Natural killer cell (primary cell): ENCODE measurements around the gene LSAMP. TPM values are rescaled to one million over a fixed set of nuclear protein-coding genes. Genes with fewer than 3 reads are reported as not detected.

ENCODE experiments used
- ATAC-seq, 3 donors: fragments of 150-1000 bp in 2 of 3; fragments of 200-7000 bp in 1 of 3; cut with Tn5 transposase; 1 replicate in 1 of 3; 2 replicates in 2 of 3; pipeline ENCODE4 v1.10.0; 2021; ENCODE audit warnings: mild to moderate bottlenecking in 2 of 3, moderate library complexity in 2 of 3
- DNase-seq, 2 donors: peaks; one replicate each; pipeline versions ENCODE4 v3.0.0 to v3.0.0-alpha.2; 2013 to 2021; ENCODE audit warnings: mixed read lengths in 1 of 2
- H3K27ac ChIP-seq: one replicate; pipeline ENCODE4 v1.5.1; 2013; ENCODE audit warnings: mild to moderate bottlenecking, low read length
- H3K27me3 ChIP-seq: one replicate; pipeline ENCODE4 v1.6.1; 2013; ENCODE audit warnings: low read length; ENCODE audit not compliant: control insufficient read depth, insufficient read depth
- H3K36me3 ChIP-seq: one replicate; pipeline ENCODE4 v1.6.1; 2013; ENCODE audit warnings: low read length; ENCODE audit not compliant: control insufficient read depth, insufficient read depth
- H3K4me1 ChIP-seq: one replicate; pipeline ENCODE4 v1.6.1; 2013; ENCODE audit warnings: low read length; ENCODE audit not compliant: control insufficient read depth, insufficient read depth
- H3K4me3 ChIP-seq: one replicate; pipeline ENCODE4 v1.5.1; 2013; ENCODE audit warnings: low read length
- H3K9me3 ChIP-seq: one replicate; pipeline ENCODE4 v1.6.1; 2013; ENCODE audit warnings: low read length; ENCODE audit not compliant: control insufficient read depth, insufficient read depth
- H3K27ac Mint-ChIP-seq, 2 donors: one replicate each; pipeline ENCODE4 v1.8.0; 2022; ENCODE audit warnings: mild to moderate bottlenecking in 2 of 2, mixed read lengths in 2 of 2, moderate library complexity in 1 of 2
- H3K27me3 Mint-ChIP-seq, 2 donors: one replicate each; pipeline ENCODE4 v1.8.0; 2022; ENCODE audit warnings: low read depth in 2 of 2, mixed read lengths in 2 of 2
- H3K36me3 Mint-ChIP-seq: one replicate; pipeline ENCODE4 v1.8.0; 2022; ENCODE audit warnings: mixed read lengths
- H3K4me1 Mint-ChIP-seq, 2 donors: one replicate each; pipeline ENCODE4 v1.8.0; 2022; ENCODE audit warnings: mixed read lengths in 2 of 2
- H3K4me3 Mint-ChIP-seq: one replicate; pipeline ENCODE4 v1.8.0; 2022; ENCODE audit warnings: mild to moderate bottlenecking, moderate library complexity, mixed read lengths
- H3K9me3 Mint-ChIP-seq, 2 donors: one replicate each; pipeline ENCODE4 v1.8.0; 2022; ENCODE audit warnings: mixed read lengths in 2 of 2
- CTCF ChIP-seq: fragments of 200-600 bp; IDR thresholded peaks from one replicate; pipeline ENCODE4 v1.8.0; 2022; ENCODE audit warnings: antibody characterized with exemption
- WGBS: methylation state at CpG from one replicate; pipeline ENCODE4 v1.1.7; 2013; ENCODE audit warnings: missing lambda C conversion rate; ENCODE audit not compliant: insufficient coverage; 5-methylcytosine and 5-hydroxymethylcytosine counted together
- intact Hi-C: fragments of 100-400 bp; cut with micrococcal nuclease; formaldehyde crosslinking; loops from one replicate; pipeline ENCODE4 v1.14.2; 2022
- total RNA-seq, 4 donors: library from RNA; stranded (reverse); fragments of 120-200 nt in 1 of 4; gene quantifications; one replicate each; pipeline versions ENCODE4 v1.2.3 to v1.2.4, GENCODE V29; 2013 to 2022

Gene LSAMP
- total RNA-seq, 3 donors from 2014 or later (not counting 1 experiment from before 2014, with no cell fraction given), result not detected

DNA sequence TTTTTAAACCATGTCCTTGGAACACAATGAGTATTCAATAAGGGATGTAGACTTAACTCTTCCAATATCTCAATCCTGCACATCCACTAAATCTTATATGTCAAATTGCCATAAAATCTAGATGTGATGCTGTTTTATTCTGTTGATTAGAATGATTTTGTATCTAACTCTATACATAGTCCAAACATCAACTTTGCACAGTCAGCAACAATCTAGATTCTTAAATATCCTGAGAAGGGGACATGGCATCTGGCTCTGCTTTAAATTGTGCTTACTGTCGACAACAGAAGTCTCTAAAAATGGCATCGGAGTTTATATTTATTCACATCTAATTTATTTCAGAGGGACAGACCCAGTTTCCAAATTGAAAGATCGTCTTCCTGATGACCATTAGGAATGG, 545.8 kb downstream of the LSAMP start:
- H3K36me3 ChIP-seq, result no peaks in the 10 kb centered on the region
- H3K4me1 ChIP-seq, result no peaks in the 10 kb centered on the region
- H3K27ac ChIP-seq, result no peak overlapping the region
- H3K9me3 ChIP-seq, result no peaks in the 10 kb centered on the region
- no peaks in the 10 kb centered on the region for H3K27me3 ChIP-seq
- no peak overlapping the region for H3K4me3 ChIP-seq
- peaks cover 0 to 4% of the 10 kb centered on the region in 2 donors for H3K9me3 Mint-ChIP-seq
- no peaks in the 10 kb centered on the region for H3K4me1 Mint-ChIP-seq
- TF ChIP-seq CTCF, result no peak
- 100% methylated on average over 2 of the region's 3 CpGs for WGBS
- DNase-seq, result no peak
- no peaks in the 10 kb centered on the region for H3K36me3 Mint-ChIP-seq
- no peaks in the 10 kb centered on the region for H3K27me3 Mint-ChIP-seq
- no peak overlapping the region for H3K27ac Mint-ChIP-seq
- H3K4me3 Mint-ChIP-seq, result no peak overlapping the region
- ATAC-seq, result no peak
- intact Hi-C loops, result no loop called here

GRCh38 chr3:115898656-115899410, 546.5 kb downstream of the LSAMP start:
- H3K27me3 Mint-ChIP-seq, result no peaks in the 10 kb centered on the region
- no peak overlapping the region for H3K4me3 ChIP-seq
- H3K9me3 ChIP-seq, result no peaks in the 10 kb centered on the region
- intact Hi-C loops, result no loop called here
- H3K36me3 Mint-ChIP-seq, result no peaks in the 10 kb centered on the region
- H3K4me1 Mint-ChIP-seq, result no peaks in the 10 kb centered on the region
- ATAC-seq, result no peak
- no peaks in the 10 kb centered on the region for H3K36me3 ChIP-seq
- TF ChIP-seq CTCF, result no peak
- H3K27me3 ChIP-seq, result no peaks in the 10 kb centered on the region
- no peak for DNase-seq
- no peak overlapping the region for H3K27ac Mint-ChIP-seq
- H3K27ac ChIP-seq, result no peak overlapping the region
- no peak overlapping the region for H3K4me3 Mint-ChIP-seq
- 46% methylated on average over 2 of the region's 3 CpGs for whole genome bisulfite sequencing
- peaks cover 0 to 4% of the 10 kb centered on the region in 2 donors for H3K9me3 Mint-ChIP-seq
- H3K4me1 ChIP-seq, result no peaks in the 10 kb centered on the region

- WGBS, result 100% methylated on average over 2 of the region's 2 CpGs
- ATAC-seq, result no peak
- Histone ChIP-seq H3K27me3 (no peaks in the 10 kb centered on the region), H3K36me3 (no peaks in the 10 kb centered on the region), H3K4me3 (no peak overlapping the region), H3K9me3 (no peaks in the 10 kb centered on the region), H3K27ac (no peak overlapping the region), H3K4me1 (no peaks in the 10 kb centered on the region)
- no peaks in the 10 kb centered on the region for H3K36me3 Mint-ChIP-seq
- intact Hi-C loops, result no loop called here
- H3K9me3 Mint-ChIP-seq, result peaks cover 0 to 2% of the 10 kb centered on the region in 2 donors
- no peaks in the 10 kb centered on the region for H3K27me3 Mint-ChIP-seq
- no peaks in the 10 kb centered on the region for H3K4me1 Mint-ChIP-seq
- no peak overlapping the region for H3K4me3 Mint-ChIP-seq
- no peak for TF ChIP-seq CTCF
- DNase-seq, result no peak
- H3K27ac Mint-ChIP-seq, result no peak overlapping the region
Observed at GRCh38 chr3:115891006-115891636, 554.2 kb downstream of the LSAMP start.
